ENCODE data around the gene SAA4. TPM values are rescaled to one million over a fixed set of nuclear protein-coding genes. Genes with fewer than 3 reads are reported as not detected.

The SAA4 gene
- total and polyA plus RNA-seq, 10 of the 15 experiments (the other 5 are each of a cell fraction or from before 2014, with no cell fraction given) = not detected

DNA sequence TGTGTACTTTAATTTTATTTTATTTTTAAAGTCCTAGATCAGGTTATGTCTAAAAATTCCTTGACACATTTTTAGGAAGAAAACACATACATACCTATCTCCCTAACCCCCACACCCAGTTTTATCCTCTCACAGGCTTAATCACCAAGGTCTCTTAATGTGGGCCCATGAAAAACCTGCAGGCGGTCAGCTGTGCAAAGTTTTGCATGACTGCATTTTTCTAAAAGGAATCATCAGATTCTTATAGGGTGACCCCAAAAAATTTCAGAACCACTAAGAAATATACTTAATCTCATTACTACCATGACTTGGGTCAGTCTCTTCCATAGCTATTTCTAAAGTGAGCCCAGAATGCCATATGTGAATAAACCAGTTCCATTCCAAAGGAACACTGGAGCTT is 49.2 kb upstream of the SAA4 start (continued):
- TF ChIP-seq, protein P1, sequence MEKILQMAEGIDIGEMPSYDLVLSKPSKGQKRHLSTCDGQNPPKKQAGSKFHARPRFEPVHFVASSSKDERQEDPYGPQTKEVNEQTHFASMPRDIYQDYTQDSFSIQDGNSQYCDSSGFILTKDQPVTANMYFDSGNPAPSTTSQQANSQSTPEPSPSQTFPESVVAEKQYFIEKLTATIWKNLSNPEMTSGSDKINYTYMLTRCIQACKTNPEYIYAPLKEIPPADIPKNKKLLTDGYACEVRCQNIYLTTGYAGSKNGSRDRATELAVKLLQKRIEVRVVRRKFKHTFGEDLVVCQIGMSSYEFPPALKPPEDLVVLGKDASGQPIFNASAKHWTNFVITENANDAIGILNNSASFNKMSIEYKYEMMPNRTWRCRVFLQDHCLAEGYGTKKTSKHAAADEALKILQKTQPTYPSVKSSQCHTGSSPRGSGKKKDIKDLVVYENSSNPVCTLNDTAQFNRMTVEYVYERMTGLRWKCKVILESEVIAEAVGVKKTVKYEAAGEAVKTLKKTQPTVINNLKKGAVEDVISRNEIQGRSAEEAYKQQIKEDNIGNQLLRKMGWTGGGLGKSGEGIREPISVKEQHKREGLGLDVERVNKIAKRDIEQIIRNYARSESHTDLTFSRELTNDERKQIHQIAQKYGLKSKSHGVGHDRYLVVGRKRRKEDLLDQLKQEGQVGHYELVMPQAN (conservative IDR thresholded peaks at IDR 0.05) = no peak

DNA sequence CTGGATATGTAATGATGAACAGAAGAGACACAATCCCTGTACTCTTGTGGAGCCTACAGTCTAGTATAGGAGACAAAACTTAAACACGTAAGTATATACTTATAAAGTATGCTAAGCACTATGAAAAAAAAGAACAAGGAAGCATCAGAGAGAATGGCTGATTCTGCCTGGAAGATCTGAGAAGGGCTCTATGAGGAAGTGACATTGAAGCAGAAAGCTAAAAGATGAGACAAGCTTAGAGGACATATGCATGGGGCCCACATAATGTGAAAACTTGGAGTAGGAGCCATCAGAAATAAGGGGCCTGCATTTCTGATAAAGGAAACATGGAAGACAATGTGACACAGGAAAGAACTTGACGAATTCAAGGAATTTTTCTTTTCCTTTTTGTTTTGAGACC is 46.0 kb upstream of the SAA4 start:
- FAIRE-seq (no peak), DNase-seq (ENCODE audit: low read depth, low spot score) (no peak), ATAC-seq (no peak)
- Histone ChIP-seq H3K36me3 (ENCODE audit: control insufficient read depth in 2 of 2, insufficient read depth in 2 of 2, low read length in 1 of 2) (peaks cover 14 to 48% of the 10 kb centered on the region in 2 experiments), H3K9ac (ENCODE audit: control insufficient read depth, insufficient read depth, low read length) (no peak overlapping the region), H3K4me2 (ENCODE audit: control insufficient read depth, insufficient read depth) (no peak overlapping the region), H4K20me1 (ENCODE audit: control insufficient read depth, insufficient read depth) (no peaks in the 10 kb centered on the region), H2AFZ (ENCODE audit: control insufficient read depth, low read depth, low read length) (no peak overlapping the region), H3K27ac (ENCODE audit: control insufficient read depth, insufficient read depth) (no peak overlapping the region), H3K4me1 (ENCODE audit: control insufficient read depth, insufficient read depth, low read length) (peaks cover 11% of the 10 kb centered on the region), H3K27me3 (replicated peaks in 1 of 2; ENCODE audit: control insufficient read depth in 2 of 2, insufficient read depth in 2 of 2, low read length in 1 of 2) (no peaks in the 10 kb centered on the region), H3K9me3 (replicated peaks; ENCODE audit: control insufficient read depth, insufficient read depth, low read length) (no peaks in the 10 kb centered on the region), H3K79me2 (ENCODE audit: control insufficient read depth, insufficient read depth, low read length) (no peaks in the 10 kb centered on the region), H3K4me3 (no peak overlapping the region)
- in situ Hi-C loops (cut with MboI) = no loop called here
- ChIA-PET SMC1A (ENCODE audit: uncharacterized antibody, unreplicated experiment) (interaction anchor here (0.7 to 2.2 kb wide), 4 partner anchors 15 to 101 kb away, joined by 3 to 7 read pairs (median 4); partner anchors contain the start of gene HPS5), RAD21 (ENCODE audit: unreplicated experiment) (no interaction called here), POLR2A (interaction anchor here (0.5 to 1.1 kb wide), 2 partner anchors 17 to 31 kb away, joined by 3 to 5 read pairs; no protein-coding TSS in a partner anchor), CTCF (interaction anchor here (0.6 to 1.8 kb wide), 4 partner anchors 19 to 167 kb away, joined by 3 to 8 read pairs (median 6); no protein-coding TSS in a partner anchor)
- intact Hi-C loops (cut with micrococcal nuclease; ENCODE audit: unreplicated experiment) = no loop called here
- 54% methylated on average over 2 of the region's 2 CpGs for WGBS (ENCODE audit: insufficient coverage, insufficient replicate concordance, low lambda C conversion rate, missing lambda C conversion rate)
- no TSS peak for BruUV-seq (replicated peaks)
- TF ChIP-seq, protein P2, sequence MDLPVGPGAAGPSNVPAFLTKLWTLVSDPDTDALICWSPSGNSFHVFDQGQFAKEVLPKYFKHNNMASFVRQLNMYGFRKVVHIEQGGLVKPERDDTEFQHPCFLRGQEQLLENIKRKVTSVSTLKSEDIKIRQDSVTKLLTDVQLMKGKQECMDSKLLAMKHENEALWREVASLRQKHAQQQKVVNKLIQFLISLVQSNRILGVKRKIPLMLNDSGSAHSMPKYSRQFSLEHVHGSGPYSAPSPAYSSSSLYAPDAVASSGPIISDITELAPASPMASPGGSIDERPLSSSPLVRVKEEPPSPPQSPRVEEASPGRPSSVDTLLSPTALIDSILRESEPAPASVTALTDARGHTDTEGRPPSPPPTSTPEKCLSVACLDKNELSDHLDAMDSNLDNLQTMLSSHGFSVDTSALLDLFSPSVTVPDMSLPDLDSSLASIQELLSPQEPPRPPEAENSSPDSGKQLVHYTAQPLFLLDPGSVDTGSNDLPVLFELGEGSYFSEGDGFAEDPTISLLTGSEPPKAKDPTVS (IDR thresholded peaks at IDR 0.05; ENCODE audit: low read depth, low read length) = no peak
- TF ChIP-seq ZNF207 (IDR thresholded peaks at IDR 0.05; ENCODE audit: borderline replicate concordance) (no peak), ZSCAN29 (IDR thresholded peaks at IDR 0.05) (no peak), SMARCA5 (IDR thresholded peaks at IDR 0.05) (no peak), EED (IDR thresholded peaks at IDR 0.05; ENCODE audit: low read depth) (no peak), LARP7 (IDR thresholded peaks at IDR 0.05) (no peak), JUND (IDR thresholded peaks at IDR 0.05; ENCODE audit: low read depth, low read length) (no peak), SMAD5 (IDR thresholded peaks at IDR 0.05; ENCODE audit: low read depth) (no peak), HDGF (IDR thresholded peaks at IDR 0.05) (no peak)
- TF ChIP-seq, protein P3, sequence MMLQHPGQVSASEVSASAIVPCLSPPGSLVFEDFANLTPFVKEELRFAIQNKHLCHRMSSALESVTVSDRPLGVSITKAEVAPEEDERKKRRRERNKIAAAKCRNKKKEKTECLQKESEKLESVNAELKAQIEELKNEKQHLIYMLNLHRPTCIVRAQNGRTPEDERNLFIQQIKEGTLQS (IDR thresholded peaks at IDR 0.05; ENCODE audit: borderline replicate concordance, extremely low read depth, low read depth, low read length) = no peak
- TF ChIP-seq, protein P4, sequence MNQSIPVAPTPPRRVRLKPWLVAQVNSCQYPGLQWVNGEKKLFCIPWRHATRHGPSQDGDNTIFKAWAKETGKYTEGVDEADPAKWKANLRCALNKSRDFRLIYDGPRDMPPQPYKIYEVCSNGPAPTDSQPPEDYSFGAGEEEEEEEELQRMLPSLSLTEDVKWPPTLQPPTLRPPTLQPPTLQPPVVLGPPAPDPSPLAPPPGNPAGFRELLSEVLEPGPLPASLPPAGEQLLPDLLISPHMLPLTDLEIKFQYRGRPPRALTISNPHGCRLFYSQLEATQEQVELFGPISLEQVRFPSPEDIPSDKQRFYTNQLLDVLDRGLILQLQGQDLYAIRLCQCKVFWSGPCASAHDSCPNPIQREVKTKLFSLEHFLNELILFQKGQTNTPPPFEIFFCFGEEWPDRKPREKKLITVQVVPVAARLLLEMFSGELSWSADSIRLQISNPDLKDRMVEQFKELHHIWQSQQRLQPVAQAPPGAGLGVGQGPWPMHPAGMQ (IDR thresholded peaks at IDR 0.05; ENCODE audit: borderline replicate concordance) = no peak

Data from GM12878 (cell line).